ENCODE results near the gene PACSIN3.

PACSIN3 gene

DNA sequence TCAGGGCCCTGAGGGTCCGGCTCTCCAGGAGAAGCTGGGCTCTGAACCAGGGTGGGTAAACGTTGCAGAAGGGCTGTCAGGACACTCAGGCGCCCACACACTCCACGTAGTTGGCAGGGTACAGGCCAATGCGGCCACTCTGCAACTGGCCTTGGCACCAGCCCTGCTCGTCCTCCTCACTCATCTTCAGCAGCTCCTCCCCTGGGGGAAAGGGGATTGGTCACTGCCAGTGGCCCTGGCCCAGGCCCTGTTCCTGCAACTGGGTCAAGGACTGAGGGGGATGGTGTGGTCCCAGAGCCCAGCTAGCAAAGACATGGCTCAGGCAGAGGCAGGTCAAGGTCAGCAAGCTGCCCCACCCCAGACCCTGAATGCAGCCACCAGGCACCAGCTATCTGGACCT, 8.4 kb downstream of the PACSIN3 start:
- H3K4me1 Mint-ChIP-seq (ENCODE audit: low read depth in 2 of 2) = peaks cover 29 to 35% of the 10 kb centered on the region in 2 donors
- no peaks in the 10 kb centered on the region for H3K9me3 Mint-ChIP-seq
- peaks cover 23% of the 10 kb centered on the region for H3K36me3 Mint-ChIP-seq (ENCODE audit: insufficient read depth)
- H3K27me3 Mint-ChIP-seq = peaks cover 0 to 6% of the 10 kb centered on the region in 2 donors
- H3K27ac Mint-ChIP-seq = peak overlapping the region; percentile 95 to 99
- no peak for DNase-seq
- ATAC-seq (replicated peaks) = no peak
- H3K4me3 Mint-ChIP-seq = peak overlapping the region; percentile 94 to 98

DNA sequence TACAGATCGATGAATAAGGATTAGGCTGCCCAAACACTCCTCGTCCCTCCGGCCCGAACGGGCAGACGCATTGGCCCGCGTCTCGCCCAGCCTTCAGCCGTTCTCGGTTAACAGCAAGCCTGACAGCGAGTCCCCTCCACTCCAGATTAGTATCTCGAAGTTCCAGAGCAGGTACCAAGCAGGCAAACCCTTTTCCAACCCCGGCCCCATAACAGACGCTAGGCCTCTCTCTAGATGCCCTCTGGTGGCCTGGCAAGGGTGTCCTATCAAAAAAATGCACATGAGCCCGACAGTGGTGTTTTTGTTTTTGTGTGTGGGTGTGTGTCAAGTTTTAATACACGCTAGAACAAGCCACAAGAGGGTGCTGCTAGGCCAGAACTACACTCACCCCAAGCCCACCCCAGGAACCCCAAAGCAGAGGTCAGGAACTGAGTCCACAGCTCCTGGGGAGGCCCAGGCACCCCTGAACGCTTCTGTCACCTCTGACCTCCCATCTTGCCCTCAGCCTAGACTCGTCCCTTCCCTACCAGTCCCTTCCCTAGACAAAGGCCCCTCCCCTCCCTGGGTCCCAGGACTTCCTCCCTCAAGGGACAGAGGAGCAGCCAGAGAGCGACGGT, 8.9 kb downstream of the PACSIN3 start:
- H3K4me3 Mint-ChIP-seq = peak overlapping the region; percentile 94 to 98
- peaks cover 0 to 2% of the 10 kb centered on the region in 2 donors for H3K27me3 Mint-ChIP-seq
- H3K9me3 Mint-ChIP-seq = no peaks in the 10 kb centered on the region
- ATAC-seq (replicated peaks) (peak; percentile 69), DNase-seq (peak; percentile 64 to 69 (median 68))
- H3K27ac Mint-ChIP-seq = peak overlapping the region; percentile 95 to 99
- peaks cover 34 to 38% of the 10 kb centered on the region in 2 donors for H3K4me1 Mint-ChIP-seq (ENCODE audit: low read depth in 2 of 2)
- peaks cover 28% of the 10 kb centered on the region for H3K36me3 Mint-ChIP-seq (ENCODE audit: insufficient read depth)

- no peaks in the 10 kb centered on the region for H3K9me3 Mint-ChIP-seq
- H3K36me3 Mint-ChIP-seq (ENCODE audit: insufficient read depth) = peaks cover 36% of the 10 kb centered on the region
- peak within 1 kb of the TSS; percentile 95 to 99 for H3K27ac Mint-ChIP-seq
- H3K4me3 Mint-ChIP-seq = peak within 1 kb of the TSS; percentile 94 to 98
- ATAC-seq (replicated peaks) = peak; percentile 91
- DNase-seq = peak; percentile 94 to 95 (median 94)
- H3K4me1 Mint-ChIP-seq (ENCODE audit: low read depth in 2 of 2) = peaks cover 40 to 42% of the 10 kb centered on the region in 2 donors
- no peaks in the 10 kb centered on the region for H3K27me3 Mint-ChIP-seq
Measured at GRCh38 chr11:47176328-47177228, 9.7 kb downstream of the PACSIN3 start, which contains the start of gene ARFGAP2. TSS of gene ARFGAP2 (minus strand) at chr11:47176879. CDS start at chr11:47176853, 26 bp downstream.

GRCh38 chr11:47175746-47176327, 10.4 kb downstream of the PACSIN3 start:
- Mint-ChIP-seq H3K4me1 (ENCODE audit: low read depth in 2 of 2) (peaks cover 43 to 46% of the 10 kb centered on the region in 2 donors), H3K4me3 (peak overlapping the region; percentile 94 to 98), H3K27me3 (no peaks in the 10 kb centered on the region), H3K27ac (peak overlapping the region; percentile 95 to 99), H3K9me3 (no peaks in the 10 kb centered on the region), H3K36me3 (ENCODE audit: insufficient read depth) (peaks cover 41% of the 10 kb centered on the region)
- DNase-seq = no peak
- no peak for ATAC-seq (replicated peaks)

- Mint-ChIP-seq H3K4me3 (no peak overlapping the region), H3K27me3 (no peaks in the 10 kb centered on the region), H3K36me3 (ENCODE audit: insufficient read depth) (peaks cover 65% of the 10 kb centered on the region), H3K4me1 (ENCODE audit: low read depth in 2 of 2) (peaks cover 42 to 44% of the 10 kb centered on the region in 2 donors), H3K9me3 (no peaks in the 10 kb centered on the region), H3K27ac (peak overlapping the region in 1 of 2 donors; percentile 55)
- ATAC-seq (replicated peaks) (no peak), DNase-seq (no peak)
Measured at GRCh38 chr11:47172740-47173336, 13.4 kb downstream of the PACSIN3 start.

DNA sequence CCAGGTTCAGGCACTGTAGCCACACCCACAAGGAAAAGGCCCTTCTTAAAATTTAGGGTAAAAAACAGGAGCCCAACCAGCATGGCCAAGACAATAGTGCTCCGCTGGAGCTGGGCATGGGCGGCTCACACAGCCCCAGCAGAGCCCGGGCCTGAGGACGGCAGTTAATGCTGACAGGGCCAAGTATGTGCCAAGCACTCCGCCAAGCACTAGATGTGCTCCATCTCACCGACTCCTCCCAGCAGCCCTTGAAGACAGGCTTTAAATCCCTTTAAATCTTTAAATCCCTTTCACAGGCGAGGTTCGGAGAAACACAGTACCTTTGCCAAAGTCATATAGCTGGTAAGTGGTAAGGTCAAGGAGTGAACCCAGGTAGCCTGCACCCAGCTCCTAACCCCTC, 14.4 kb downstream of the PACSIN3 start:
- Mint-ChIP-seq H3K27me3 (no peaks in the 10 kb centered on the region), H3K36me3 (ENCODE audit: insufficient read depth) (peaks cover 65% of the 10 kb centered on the region), H3K27ac (peak overlapping the region in 1 of 2 donors; percentile 49), H3K4me3 (no peak overlapping the region), H3K4me1 (ENCODE audit: low read depth in 2 of 2) (peaks cover 34 to 35% of the 10 kb centered on the region in 2 donors), H3K9me3 (no peaks in the 10 kb centered on the region)
- ATAC-seq (replicated peaks) (no peak), DNase-seq (no peak)

DNA sequence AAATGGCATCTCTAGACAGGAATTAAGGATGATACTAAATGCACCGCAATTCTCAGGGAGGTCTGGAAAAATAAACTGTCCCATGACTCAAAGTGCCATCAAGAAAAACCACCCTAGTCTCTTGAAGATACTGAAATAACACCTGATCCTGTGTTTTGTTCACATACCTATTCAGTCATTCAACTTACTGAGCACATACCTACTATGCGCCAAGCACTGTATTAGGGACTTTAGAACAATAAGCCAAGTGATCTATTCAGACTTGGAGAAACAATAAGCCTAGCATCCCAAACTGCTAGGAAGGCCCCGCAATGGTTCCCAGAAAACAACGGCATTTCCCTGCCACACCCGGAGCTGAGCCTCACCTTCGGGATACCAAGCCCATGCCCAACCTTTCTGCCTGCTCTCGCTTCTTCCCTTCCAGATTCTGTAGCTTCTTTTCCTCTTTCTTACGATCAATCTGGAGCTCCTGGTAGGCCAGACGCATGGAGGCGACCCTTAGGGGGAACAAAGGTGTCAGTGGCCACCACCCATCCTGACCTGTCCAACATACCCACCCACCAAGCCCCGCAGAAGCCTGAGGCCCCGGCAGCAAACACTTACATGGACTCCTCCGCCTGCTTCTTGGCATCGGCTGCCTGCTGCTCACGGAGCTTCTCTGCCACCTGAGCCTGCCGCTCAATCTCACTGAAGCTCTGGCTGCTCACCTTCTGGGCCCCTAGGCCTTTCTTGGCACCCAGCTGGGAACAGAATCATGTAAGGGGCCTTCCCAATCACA, 15.0 kb downstream of the PACSIN3 start:
- Mint-ChIP-seq H3K36me3 (ENCODE audit: insufficient read depth) (peaks cover 64% of the 10 kb centered on the region), H3K4me3 (no peak overlapping the region), H3K9me3 (no peaks in the 10 kb centered on the region), H3K27me3 (no peaks in the 10 kb centered on the region), H3K27ac (peak overlapping the region in 1 of 2 donors; percentile 66), H3K4me1 (ENCODE audit: low read depth in 2 of 2) (peaks cover 31 to 35% of the 10 kb centered on the region in 2 donors)
- no peak for DNase-seq
- ATAC-seq (replicated peaks) = no peak

DNA sequence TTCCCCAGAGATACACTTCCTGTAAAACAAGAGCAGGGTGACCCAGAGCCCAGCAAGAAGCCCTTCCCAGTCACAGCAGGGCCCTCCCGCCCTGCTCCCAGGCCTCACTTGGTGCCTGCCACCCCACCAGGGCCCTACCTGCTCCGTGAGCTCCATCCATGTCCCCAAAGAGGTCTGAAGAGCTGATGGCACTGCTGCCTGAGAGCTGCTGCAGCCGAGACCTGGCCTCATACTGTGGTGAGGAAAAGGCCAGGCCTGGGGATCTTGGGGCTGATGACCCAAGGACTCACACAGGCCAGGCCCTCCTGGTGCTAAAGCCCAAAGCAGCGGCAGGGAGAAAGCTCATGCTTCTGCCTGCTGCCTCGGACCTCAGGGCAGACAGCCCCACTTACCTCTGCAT, 19.9 kb downstream of the PACSIN3 start:
- H3K4me3 Mint-ChIP-seq = no peak overlapping the region
- H3K36me3 Mint-ChIP-seq (ENCODE audit: insufficient read depth) = peaks cover 79% of the 10 kb centered on the region
- H3K9me3 Mint-ChIP-seq = no peaks in the 10 kb centered on the region
- ATAC-seq (replicated peaks) = no peak
- H3K27me3 Mint-ChIP-seq = no peaks in the 10 kb centered on the region
- peaks cover 4 to 9% of the 10 kb centered on the region in 2 donors for H3K4me1 Mint-ChIP-seq (ENCODE audit: low read depth in 2 of 2)
- DNase-seq = no peak
- no peak overlapping the region for H3K27ac Mint-ChIP-seq

GRCh38 chr11:47165253-47165840, 20.9 kb downstream of the PACSIN3 start:
- Mint-ChIP-seq H3K27me3 (no peaks in the 10 kb centered on the region), H3K36me3 (ENCODE audit: insufficient read depth) (peaks cover 71% of the 10 kb centered on the region)

DNA sequence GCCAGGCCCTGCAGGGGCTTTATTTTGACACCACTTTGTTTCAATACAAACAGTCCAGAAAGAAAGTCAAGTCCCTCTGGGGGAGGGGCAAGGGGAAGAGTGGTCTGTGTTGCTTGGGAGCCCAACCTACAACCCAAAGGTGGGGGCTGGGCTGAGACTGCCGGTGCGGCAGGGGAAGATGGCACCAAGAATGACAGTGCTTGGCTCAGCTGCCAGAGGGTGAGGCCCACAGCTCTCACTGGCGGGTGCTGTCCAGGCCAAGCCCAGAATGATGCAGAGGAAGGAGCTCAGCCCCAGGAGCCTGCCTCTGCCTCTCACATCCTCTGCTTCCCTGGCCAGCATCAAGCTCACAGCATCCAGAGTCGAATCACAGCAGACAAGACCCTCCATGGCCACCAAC, 21.9 kb downstream of the PACSIN3 start:
- DNase-seq = no peak
- Mint-ChIP-seq H3K36me3 (ENCODE audit: insufficient read depth) (peaks cover 65% of the 10 kb centered on the region), H3K4me3 (no peak overlapping the region), H3K27me3 (no peaks in the 10 kb centered on the region), H3K4me1 (ENCODE audit: low read depth in 2 of 2) (peaks cover 0 to 5% of the 10 kb centered on the region in 2 donors), H3K27ac (no peak overlapping the region), H3K9me3 (no peaks in the 10 kb centered on the region)
- no peak for ATAC-seq (replicated peaks)

More at GRCh38 chr11:47165253-47165840, 20.9 kb downstream of the PACSIN3 start:
- Mint-ChIP-seq H3K4me3 (no peak overlapping the region), H3K4me1 (ENCODE audit: low read depth in 2 of 2) (peaks cover 0 to 5% of the 10 kb centered on the region in 2 donors), H3K27ac (peak overlapping the region in 1 of 2 donors; percentile 67), H3K9me3 (no peaks in the 10 kb centered on the region)
- ATAC-seq (replicated peaks) (no peak), DNase-seq (no peak)

DNA sequence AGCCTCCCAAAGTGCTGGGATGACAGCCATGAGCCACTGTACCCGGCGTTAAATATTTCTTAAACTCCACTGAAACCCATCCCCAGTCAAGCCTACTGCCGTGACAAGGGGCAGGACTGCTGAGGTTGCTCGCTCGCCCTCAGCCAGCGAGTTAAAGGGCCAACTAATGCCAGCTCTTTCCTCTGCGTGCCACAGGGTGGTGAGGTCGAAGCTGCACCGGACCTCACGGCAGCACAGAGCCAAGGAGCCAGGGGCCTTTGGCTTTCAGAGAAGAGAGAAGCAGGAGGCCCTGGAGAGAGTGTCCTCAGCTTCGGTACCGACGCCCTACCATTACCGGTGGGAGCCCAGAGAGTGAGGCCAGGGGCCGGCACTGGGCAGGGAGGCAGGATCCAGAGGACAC, 22.3 kb downstream of the PACSIN3 start:
- no peak overlapping the region for H3K4me3 Mint-ChIP-seq
- DNase-seq = no peak
- H3K27ac Mint-ChIP-seq = no peak overlapping the region
- no peaks in the 10 kb centered on the region for H3K27me3 Mint-ChIP-seq
- no peak for ATAC-seq (replicated peaks)
- H3K4me1 Mint-ChIP-seq (ENCODE audit: low read depth in 2 of 2) = peaks cover 0 to 5% of the 10 kb centered on the region in 2 donors
- peaks cover 62% of the 10 kb centered on the region for H3K36me3 Mint-ChIP-seq (ENCODE audit: insufficient read depth)
- H3K9me3 Mint-ChIP-seq = no peaks in the 10 kb centered on the region

DNA sequence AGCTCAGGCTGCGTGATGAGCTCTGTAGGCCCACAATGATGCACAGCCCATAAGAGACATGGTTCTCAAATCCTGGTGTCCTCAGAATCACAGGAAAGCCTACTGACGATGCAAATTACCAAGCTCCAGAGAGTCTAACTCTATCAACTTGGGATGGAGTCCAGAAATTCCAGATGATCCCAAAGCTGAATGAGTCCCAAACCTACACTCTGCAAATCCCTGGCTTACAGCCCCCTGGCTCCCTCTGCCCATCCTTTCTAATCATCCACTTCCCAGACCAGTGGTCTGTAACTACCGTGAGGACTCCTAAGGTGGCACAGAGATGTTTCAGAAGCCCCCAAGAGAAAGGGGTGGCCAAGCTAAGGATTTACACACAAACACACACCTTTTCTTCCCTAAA, 23.0 kb downstream of the PACSIN3 start:
- peak overlapping the region in 1 of 2 donors; percentile 57 for H3K27ac Mint-ChIP-seq
- peaks cover 0 to 5% of the 10 kb centered on the region in 2 donors for H3K4me1 Mint-ChIP-seq (ENCODE audit: low read depth in 2 of 2)
- ATAC-seq (replicated peaks) (no peak), DNase-seq (no peak)
- no peak overlapping the region for H3K4me3 Mint-ChIP-seq
- H3K36me3 Mint-ChIP-seq (ENCODE audit: insufficient read depth) = peaks cover 60% of the 10 kb centered on the region
- no peaks in the 10 kb centered on the region for H3K27me3 Mint-ChIP-seq
- H3K9me3 Mint-ChIP-seq = no peaks in the 10 kb centered on the region

Measured in effector memory CD8-positive, alpha-beta T cell (primary cell).